Measurements from ENCODE around the gene ERC2. TPM values are rescaled to one million over a fixed set of nuclear protein-coding genes. Genes with fewer than 3 reads are reported as not detected.

ERC2 gene
- total and polyA plus RNA-seq, 2 of the 8 experiments (the other 6 are each of a cell fraction or from before 2014, with no cell fraction given): 16.4 to 22.8 TPM

DNA sequence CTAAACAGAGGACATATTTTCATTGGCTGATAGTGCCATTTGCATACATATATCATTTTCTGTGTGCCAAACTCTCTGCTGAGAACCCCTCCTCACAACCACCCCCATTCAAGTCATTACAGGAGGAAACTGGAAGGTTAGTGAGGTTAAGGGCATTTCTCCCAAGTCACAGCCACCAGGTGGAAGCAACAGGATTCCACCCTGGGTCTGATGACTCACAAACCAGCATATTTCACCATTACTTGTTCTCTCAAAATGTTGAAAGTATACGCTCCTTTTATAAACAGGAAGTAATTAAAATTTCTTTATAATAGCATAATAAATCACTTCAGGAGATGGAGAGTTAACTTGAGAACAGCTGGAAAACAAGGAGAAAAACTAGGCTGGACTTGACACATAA is 582.5 kb downstream of the ERC2 start:
- H3K27me3 ChIP-seq (replicated peaks in 1 of 4; ENCODE audit: control insufficient read depth in 3 of 4, extremely low read depth in 1 of 4, insufficient read depth in 3 of 4, low read length in 3 of 4): no peaks in the 10 kb centered on the region
- FAIRE-seq: no peak
- no peak for TF ChIP-seq HDAC6 (IDR thresholded peaks at IDR 0.05; ENCODE audit: low read depth, low read length)
- no peak for TF ChIP-seq RFX5 (IDR thresholded peaks at IDR 0.05; ENCODE audit: borderline replicate concordance, low read depth, low read length)
- no peak for TF ChIP-seq BACH1 (IDR thresholded peaks at IDR 0.05; ENCODE audit: low read length)
- TF ChIP-seq NANOG (IDR thresholded peaks at IDR 0.05; ENCODE audit: insufficient read depth, low read depth, low read length, poor library complexity, severe bottlenecking): no peak
- peak; percentile 49; the same call in 1 of the 2 replicates for TF ChIP-seq JUND (IDR thresholded peaks at IDR 0.05; ENCODE audit: low read length)
- peak in 1 of 2 experiments; percentile 29; a peak in 1 of 4 replicates for TF ChIP-seq RAD21 (IDR thresholded peaks at IDR 0.05 in 1 of 2, conservative IDR thresholded peaks at IDR 0.05 in 1 of 2; ENCODE audit: low read depth in 2 of 2, low read length in 2 of 2)
- TF ChIP-seq ASH2L (IDR thresholded peaks at IDR 0.05; ENCODE audit: low read length): no peak
- TF ChIP-seq EP300 (IDR thresholded peaks at IDR 0.05; ENCODE audit: borderline replicate concordance in 1 of 2, low read depth in 2 of 2, low read length in 2 of 2): no peak
- 61% methylated on average over 1 of the region's 1 CpG; no CpG with 5 or more reads in 1 of the 2 experiments for WGBS, 2 experiments (ENCODE audit: extremely low coverage in 1 of 2, insufficient coverage in 1 of 2, insufficient read length in 1 of 2, insufficient replicate concordance in 2 of 2, low coverage in 1 of 2, low lambda C conversion rate in 2 of 2, missing lambda C conversion rate in 1 of 2)
- no peak overlapping the region for H4K91ac ChIP-seq (replicated peaks; ENCODE audit: insufficient read length, low read length)
- H4K8ac ChIP-seq (ENCODE audit: extremely low read depth, insufficient read depth, low read length): no peak overlapping the region
- no peak overlapping the region for H2AK5ac ChIP-seq (ENCODE audit: low read depth, low read length)
- ChIA-PET CTCF (ENCODE audit: partially characterized antibody) (no interaction called here), POLR2A (ENCODE audit: partially characterized antibody) (no interaction called here)
- H3K4ac ChIP-seq (replicated peaks; ENCODE audit: insufficient read length, low read depth, low read length): no peak overlapping the region
- no peak overlapping the region for H3K9ac ChIP-seq (replicated peaks in 1 of 4; ENCODE audit: extremely low read depth in 1 of 4, low read depth in 3 of 4, low read length in 3 of 4)
- H3K4me3 ChIP-seq (ENCODE audit: extremely low read depth in 1 of 4, insufficient read depth in 2 of 4, low read depth in 3 of 4, low read length in 4 of 4): no peak overlapping the region
- H4K5ac ChIP-seq (ENCODE audit: insufficient read length, low read depth, low read length): no peak overlapping the region
- H2BK120ac ChIP-seq (replicated peaks; ENCODE audit: low read depth, low read length): no peak overlapping the region
- H3K79me2 ChIP-seq (ENCODE audit: control insufficient read depth in 1 of 2, insufficient read depth in 2 of 2, low read length in 2 of 2): no peaks in the 10 kb centered on the region
- H3K36me3 ChIP-seq (ENCODE audit: control insufficient read depth in 2 of 4, insufficient read depth in 4 of 4, low read length in 3 of 4): no peaks in the 10 kb centered on the region
- H3K27ac ChIP-seq (ENCODE audit: low read depth, low read length): no peak overlapping the region
- no peak overlapping the region for H2AFZ ChIP-seq (ENCODE audit: low read length)
- H2BK20ac ChIP-seq (ENCODE audit: low read length): no peak overlapping the region
- H2BK15ac ChIP-seq (ENCODE audit: low read length): no peak overlapping the region
- no peak for DNase-seq (ENCODE audit: low read depth in 1 of 2, low spot score in 2 of 2)
- no peaks in the 10 kb centered on the region for H4K20me1 ChIP-seq (replicated peaks in 1 of 2; ENCODE audit: control insufficient read depth in 1 of 2, insufficient read depth in 2 of 2, low read length in 2 of 2)
- H3K23ac ChIP-seq (ENCODE audit: insufficient read length): no peak overlapping the region
- H3K4me1 ChIP-seq (replicated peaks in 1 of 4; ENCODE audit: control insufficient read depth in 3 of 4, insufficient read depth in 4 of 4, low read length in 3 of 4): peaks cover 0 to 18% (median 11%) of the 10 kb centered on the region in 4 experiments; a peak in 4 of 7 replicates
- H3K56ac ChIP-seq (replicated peaks; ENCODE audit: insufficient read length, low read depth, low read length): no peak overlapping the region
- H2BK12ac ChIP-seq (ENCODE audit: low read depth, low read length): no peak overlapping the region
- H3K79me1 ChIP-seq (ENCODE audit: low read depth, low read length): no peaks in the 10 kb centered on the region
- H2BK5ac ChIP-seq (ENCODE audit: low read depth, low read length): no peak overlapping the region
- H3K9me3 ChIP-seq (ENCODE audit: insufficient read depth in 2 of 2, low read depth in 1 of 2, low read length in 1 of 2): no peaks in the 10 kb centered on the region
- no peak overlapping the region for H3K18ac ChIP-seq (ENCODE audit: extremely low read depth, low read length)
- H3K23me2 ChIP-seq (ENCODE audit: low read depth, low read length): no peaks in the 10 kb centered on the region
- H3K4me2 ChIP-seq (ENCODE audit: insufficient read depth in 1 of 2, low read depth in 2 of 2, low read length in 2 of 2): no peak overlapping the region
- H3K14ac ChIP-seq (ENCODE audit: insufficient read length): no peak overlapping the region

Data from H1 (cell line).